Thyroid gland (tissue), 4 donors: Measurements from ENCODE around the gene RHBDD1. TPM values are rescaled to one million over a fixed set of nuclear protein-coding genes. Genes with fewer than 3 reads are reported as not detected.
A peak's percentile ranks its signal among the peaks of the same experiment; 100 is the strongest.

ENCODE experiments used
- DNase-seq, 2 donors: peaks; one replicate each; pipeline ENCODE4 v3.0.0-alpha.2; 2019
- H3K27ac ChIP-seq, 3 donors: fragments of 200-600 bp; sonication (generic); 1 replicate in 2 of 3; 2 replicates in 1 of 3; pipeline ENCODE4 v1.5.1; 2016 to 2019; ENCODE audit warnings: mild to moderate bottlenecking in 1 of 3, moderate library complexity in 1 of 3
- H3K27me3 ChIP-seq: fragments of 200-600 bp; sonication (generic); one replicate; pipeline ENCODE4 v1.5.1; 2019
- H3K36me3 ChIP-seq, 2 donors: fragments of 200-600 bp; sonication (generic); one replicate each; pipeline ENCODE4 v1.5.1; 2016 to 2019
- H3K4me1 ChIP-seq, 2 donors: fragments of 200-600 bp; sonication (generic); one replicate each; pipeline ENCODE4 v1.5.1; 2017 to 2019
- H3K4me3 ChIP-seq, 3 donors: fragments of 200-600 bp; sonication (generic); replicated peaks in 1 of 3; 1 replicate in 2 of 3; 2 replicates in 1 of 3; pipeline ENCODE4 v1.5.1; 2016; ENCODE audit warnings: mild to moderate bottlenecking in 1 of 3
- H3K9me3 ChIP-seq: fragments of 200-600 bp; sonication (generic); one replicate; pipeline ENCODE4 v1.5.1; 2017
- CTCF ChIP-seq, 6 experiments: fragments of 200-600 bp in 3 of 6; fragments of 450-650 bp in 3 of 6; sonication (generic) in 3 of 6; IDR thresholded peaks; one replicate each; pipeline ENCODE4 v1.5.1; 2016 to 2019; ENCODE audit warnings: antibody characterized with exemption in 6 of 6, mild to moderate bottlenecking in 2 of 6, inconsistent platforms in 1 of 6, moderate library complexity in 1 of 6
- POLR2A ChIP-seq, 2 donors: fragments of 450-650 bp; IDR thresholded peaks; one replicate each; pipeline ENCODE4 v1.6.1; 2017; ENCODE audit warnings: antibody characterized with exemption in 2 of 2, mild to moderate bottlenecking in 2 of 2, moderate library complexity in 1 of 2
- WGBS, 2 donors: methylation state at CpG; one replicate each; pipeline ENCODE4 v1.1.5; 2017; 5-methylcytosine and 5-hydroxymethylcytosine counted together
- intact Hi-C: fragments of 100-400 bp; cut with DNase I; formaldehyde crosslinking; loops from one replicate; pipeline ENCODE4 v1.15.1; 2023
- total RNA-seq, 4 donors: library from RNA; depleted of rRNA; stranded (reverse); fragments of >200 nt; gene quantifications; one replicate each; pipeline ENCODE4 v1.2.3, GENCODE V29; 2016

The RHBDD1 gene
- total RNA-seq, 4 donors from 2014 or later, result 17.2 to 36.5 (median 26.2) TPM

GRCh38 chr2:226796840-226797288 lies 39.0 kb upstream of the RHBDD1 start:
- Histone ChIP-seq H3K9me3 (no peaks in the 10 kb centered on the region), H3K27ac (peak overlapping the region; percentile 84 to 98 (median 94)), H3K36me3 (peaks cover 6 to 10% of the 10 kb centered on the region in 2 donors), H3K4me3 (peak overlapping the region; percentile 72 to 76 (median 76)), H3K4me1 (peaks cover 17 to 25% of the 10 kb centered on the region in 2 donors), H3K27me3 (no peaks in the 10 kb centered on the region)
- TF ChIP-seq CTCF (IDR thresholded peaks at IDR 0.05) (peak; percentile 26 to 78 (median 72)), POLR2A (IDR thresholded peaks at IDR 0.05) (no peak)
- DNase-seq, result peak; percentile 77 to 79
- intact Hi-C loops, result loop anchor here (5.0 to 10.0 kb wide), 2 partner anchors 152 to 580 kb away; no protein-coding TSS in a partner anchor
- 25 to 76% methylated on average over 5 of the region's 17 CpGs for WGBS, 2 donors

GRCh38 chr2:226797289-226797988 lies 38.4 kb upstream of the RHBDD1 start:
- Histone ChIP-seq H3K27ac (peak overlapping the region; percentile 84 to 98 (median 94)), H3K4me3 (peak overlapping the region; percentile 72 to 76 (median 76)), H3K4me1 (peaks cover 21 to 22% of the 10 kb centered on the region in 2 donors), H3K36me3 (peaks cover 6 to 10% of the 10 kb centered on the region in 2 donors), H3K9me3 (no peaks in the 10 kb centered on the region), H3K27me3 (no peaks in the 10 kb centered on the region)
- peak; percentile 69 to 73 for DNase-seq
- TF ChIP-seq POLR2A (IDR thresholded peaks at IDR 0.05), result peak in 1 of 2 donors; percentile 39
- TF ChIP-seq CTCF (IDR thresholded peaks at IDR 0.05), result no peak
- WGBS, 2 donors, result 67 to 77% methylated on average over 33 of the region's 50 CpGs
- intact Hi-C loops, result loop anchor here (5.0 to 10.0 kb wide), 2 partner anchors 153 to 580 kb away; no protein-coding TSS in a partner anchor

GRCh38 chr2:226797989-226798421 lies 37.8 kb upstream of the RHBDD1 start:
- DNase-seq, result peak in 1 of 2 donors; percentile 35
- Histone ChIP-seq H3K27me3 (no peaks in the 10 kb centered on the region), H3K4me1 (peaks cover 16 to 22% of the 10 kb centered on the region in 2 donors), H3K9me3 (no peaks in the 10 kb centered on the region), H3K4me3 (peak overlapping the region; percentile 72 to 76 (median 76)), H3K27ac (peak overlapping the region; percentile 84 to 98 (median 94)), H3K36me3 (peaks cover 6 to 10% of the 10 kb centered on the region in 2 donors)
- 35 to 41% methylated on average over 21 to 23 of the region's 23 CpGs for WGBS, 2 donors
- no peak for TF ChIP-seq CTCF (IDR thresholded peaks at IDR 0.05)
- no peak for TF ChIP-seq POLR2A (IDR thresholded peaks at IDR 0.05)
- intact Hi-C loops, result loop anchor here (5.0 to 10.0 kb wide), 2 partner anchors 153 to 581 kb away; no protein-coding TSS in a partner anchor

- 3 to 4% methylated on average over 13 to 25 of the region's 80 CpGs for WGBS, 2 donors
- Histone ChIP-seq H3K27me3 (no peaks in the 10 kb centered on the region), H3K4me3 (peak overlapping the region; percentile 72 to 76 (median 76)), H3K36me3 (peaks cover 6 to 10% of the 10 kb centered on the region in 2 donors), H3K9me3 (no peaks in the 10 kb centered on the region), H3K27ac (peak overlapping the region; percentile 84 to 98 (median 94)), H3K4me1 (peaks cover 16 to 22% of the 10 kb centered on the region in 2 donors)
- intact Hi-C loops, result loop anchor here (5.0 to 10.0 kb wide), 2 partner anchors 154 to 581 kb away; no protein-coding TSS in a partner anchor
- peak; percentile 57 to 65 for DNase-seq
- no peak for TF ChIP-seq CTCF (IDR thresholded peaks at IDR 0.05)
- no peak for TF ChIP-seq POLR2A (IDR thresholded peaks at IDR 0.05)
Measured at GRCh38 chr2:226798422-226799210, 37.2 kb upstream of the RHBDD1 start.
